ENCODE results near the gene OXCT2. TPM values are rescaled to one million over a fixed set of nuclear protein-coding genes. Genes with fewer than 3 reads are reported as not detected.
"Not testable (repeated sequence)": the region's sequence is repeated elsewhere in the genome, so short reads cannot be mapped to it uniquely, and the experiment has no call there.

OXCT2 gene
- polyA plus RNA-seq, 1 donor from 2014 or later: not detected

DNA sequence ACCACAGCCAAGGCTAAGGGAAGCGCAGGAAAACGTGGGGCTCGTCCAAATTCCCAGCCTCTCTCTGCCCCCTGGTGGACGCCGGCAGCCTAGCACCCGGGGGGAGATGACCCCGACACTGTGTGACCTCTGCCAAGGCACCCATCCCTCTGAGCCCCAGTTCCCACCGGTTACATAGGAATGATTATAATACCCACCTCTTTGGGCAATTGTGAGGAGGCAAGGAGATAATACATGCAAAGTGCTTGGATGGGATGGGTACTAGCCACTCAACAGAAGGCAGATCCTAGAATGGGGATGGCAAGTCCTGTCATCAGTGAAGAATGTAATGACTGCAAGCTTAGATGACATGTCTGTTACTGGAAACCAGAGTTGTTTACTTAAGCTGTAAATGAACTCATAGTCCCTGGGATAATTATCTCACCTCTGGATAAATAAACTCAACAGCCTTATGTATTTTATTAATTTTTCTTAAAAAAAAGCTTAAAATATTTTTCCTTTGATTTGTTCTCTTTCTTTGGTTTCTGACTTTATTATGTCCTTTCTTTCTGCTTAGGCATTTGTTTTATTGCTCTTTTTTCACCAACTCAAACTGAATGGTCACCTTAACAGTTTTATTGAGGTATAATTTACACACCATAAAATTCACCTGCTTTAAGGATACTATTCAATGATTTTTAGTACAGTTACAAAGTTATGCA, 28.8 kb upstream of the OXCT2 start:
- Histone ChIP-seq H3K27ac (ENCODE audit: low read length) (no peak overlapping the region), H3K9ac (ENCODE audit: low read length) (no peak overlapping the region), H3K9me3 (ENCODE audit: low read length) (no peaks in the 10 kb centered on the region), H4K20me1 (ENCODE audit: insufficient read depth) (no peaks in the 10 kb centered on the region), H3K4me2 (ENCODE audit: low read length) (no peak overlapping the region), H3K4me3 (ENCODE audit: low read length) (no peak overlapping the region), H3K36me3 (ENCODE audit: insufficient read depth, low read length) (no peaks in the 10 kb centered on the region), H3K27me3 (ENCODE audit: insufficient read depth, low read depth, low read length) (no peaks in the 10 kb centered on the region), H3F3A (ENCODE audit: insufficient read depth, low read length, poor library complexity, severe bottlenecking) (no peaks in the 10 kb centered on the region), H2AFZ (ENCODE audit: low read depth, low read length) (no peak overlapping the region), H3K79me2 (replicated peaks; ENCODE audit: insufficient read depth, low read length) (no peaks in the 10 kb centered on the region), H3K9me2 (ENCODE audit: insufficient read depth, low read length) (no peaks in the 10 kb centered on the region)
- TF ChIP-seq REST (IDR thresholded peaks at IDR 0.05; ENCODE audit: borderline replicate concordance) (no peak), MXI1 (conservative IDR thresholded peaks at IDR 0.05; ENCODE audit: poor library complexity, severe bottlenecking) (no peak), EP300 (conservative IDR thresholded peaks at IDR 0.05; ENCODE audit: poor library complexity, severe bottlenecking) (no peak), EZH2 (IDR thresholded peaks at IDR 0.05; ENCODE audit: borderline replicate concordance, insufficient read depth, low read length, poor library complexity, severe bottlenecking) (no peak), CTCF (IDR thresholded peaks at IDR 0.05; ENCODE audit: poor library complexity, severe bottlenecking) (peak; percentile 55), POLR2AphosphoS5 (IDR thresholded peaks at IDR 0.05) (no peak), SMC3 (conservative IDR thresholded peaks at IDR 0.05; ENCODE audit: poor library complexity) (peak; percentile 50), TAF1 (IDR thresholded peaks at IDR 0.05; ENCODE audit: low read depth) (no peak), RAD21 (conservative IDR thresholded peaks at IDR 0.05) (peak; percentile 31)

- H3K9me2 ChIP-seq (ENCODE audit: insufficient read depth, low read length); H3F3A ChIP-seq (ENCODE audit: insufficient read depth, low read length, poor library complexity, severe bottlenecking); H3K4me2 ChIP-seq (ENCODE audit: low read length); H4K20me1 ChIP-seq (ENCODE audit: insufficient read depth); H3K36me3 ChIP-seq (ENCODE audit: insufficient read depth, low read length); H3K9me3 ChIP-seq (ENCODE audit: low read length); H3K4me3 ChIP-seq (ENCODE audit: low read length); H3K27me3 ChIP-seq (ENCODE audit: insufficient read depth, low read depth, low read length); H3K79me2 ChIP-seq (replicated peaks; ENCODE audit: insufficient read depth, low read length); H3K9ac ChIP-seq (ENCODE audit: low read length); H2AFZ ChIP-seq (ENCODE audit: low read depth, low read length); H3K27ac ChIP-seq (ENCODE audit: low read length): not testable (repeated sequence)
Observed at GRCh38 chr1:39798859-39799769, 28.0 kb upstream of the OXCT2 start.
